ENCODE data around the gene CIAPIN1.

Gene CIAPIN1

GRCh38 chr16:57447186-57447962 is at the start of gene CIAPIN1, which contains the start of gene COQ9:
Gene CIAPIN1, minus strand, starts transcription at chr16:57447385. Its CDS starts 6,457 bp downstream, at chr16:57440928.
Gene COQ9, plus strand, starts transcription at chr16:57447479. Its CDS starts 27 bp downstream, at chr16:57447506.
- FAIRE-seq, result peak; percentile 55

GRCh38 chr16:57493767-57494166 is 46.6 kb upstream of the CIAPIN1 start:
- no peak for FAIRE-seq

- FAIRE-seq, result no peak
These were observed 42.0 kb upstream of the CIAPIN1 start for GRCh38 chr16:57489229-57489628.

- FAIRE-seq, result no peak
These were observed 40.0 kb upstream of the CIAPIN1 start for GRCh38 chr16:57486858-57487834.

DNA sequence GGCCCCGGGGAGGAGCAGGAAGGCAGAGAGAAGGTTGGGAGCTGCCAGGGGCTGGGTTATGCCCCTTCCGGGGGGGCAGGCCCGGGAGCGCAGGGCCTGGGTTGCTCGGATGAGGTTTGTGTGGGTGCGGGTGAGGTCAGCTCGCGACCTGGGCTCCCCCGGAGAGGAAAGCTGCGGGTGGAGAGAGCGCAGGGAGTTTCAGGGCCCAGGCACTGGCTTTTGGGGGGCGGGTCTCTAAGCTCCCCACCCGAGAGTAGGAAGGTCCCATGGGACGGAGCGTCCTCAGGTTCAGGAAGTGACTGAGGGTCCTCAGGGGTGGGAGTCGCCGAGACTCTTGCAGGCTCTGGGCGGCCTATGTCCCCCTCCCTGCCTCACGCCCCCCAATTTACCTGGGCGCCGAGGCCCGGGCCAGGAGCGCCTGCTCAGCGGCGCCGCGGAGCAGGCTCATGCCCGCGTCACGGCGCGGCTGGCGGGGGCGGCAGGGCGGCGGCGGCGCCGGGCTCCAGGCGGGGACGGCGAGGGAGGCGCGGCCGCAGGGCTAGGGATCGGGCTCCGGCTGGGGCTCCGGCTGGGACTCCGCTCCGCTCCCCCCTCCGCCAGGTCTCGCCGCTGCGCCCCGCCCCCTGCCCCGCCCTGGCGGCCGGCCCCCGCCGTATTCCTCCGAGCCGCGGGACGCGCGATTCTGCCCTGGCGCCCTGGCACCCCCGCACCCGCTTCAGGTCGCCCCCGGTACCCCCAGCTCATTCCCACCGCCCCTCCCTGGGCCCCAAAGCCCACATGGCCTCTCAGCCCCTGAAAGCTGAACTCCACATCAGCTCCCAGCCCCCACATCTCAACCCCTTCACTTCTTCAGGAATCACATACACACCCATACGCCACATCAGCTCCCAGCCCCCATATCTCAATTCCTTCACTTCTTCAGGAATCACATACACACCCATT is 39.0 kb upstream of the CIAPIN1 start, which contains the start of gene DOK4:
Gene DOK4 (minus strand): TSS at position 578 of the 942 bp plus-strand sequence. CDS start 6,986 bp downstream, outside the sequence.
- no peak for FAIRE-seq

- FAIRE-seq, result no peak
These were observed 38.1 kb upstream of the CIAPIN1 start for GRCh38 chr16:57485091-57485915.

- no peak for FAIRE-seq
These were observed 37.4 kb upstream of the CIAPIN1 start for GRCh38 chr16:57484515-57485005.

- FAIRE-seq, result no peak
These were observed 36.7 kb upstream of the CIAPIN1 start for GRCh38 chr16:57483725-57484514.

GRCh38 chr16:57482845-57483545 is 35.8 kb upstream of the CIAPIN1 start:
- FAIRE-seq, result no peak

GRCh38 chr16:57481421-57481820 is 34.2 kb upstream of the CIAPIN1 start:
- no peak for FAIRE-seq

GRCh38 chr16:57480754-57481230 is 33.6 kb upstream of the CIAPIN1 start:
- FAIRE-seq, result no peak

GRCh38 chr16:57479976-57480753 is 33.0 kb upstream of the CIAPIN1 start:
- no peak for FAIRE-seq

GRCh38 chr16:57479205-57479975 is 32.2 kb upstream of the CIAPIN1 start:
- FAIRE-seq, result peak; percentile 91

DNA sequence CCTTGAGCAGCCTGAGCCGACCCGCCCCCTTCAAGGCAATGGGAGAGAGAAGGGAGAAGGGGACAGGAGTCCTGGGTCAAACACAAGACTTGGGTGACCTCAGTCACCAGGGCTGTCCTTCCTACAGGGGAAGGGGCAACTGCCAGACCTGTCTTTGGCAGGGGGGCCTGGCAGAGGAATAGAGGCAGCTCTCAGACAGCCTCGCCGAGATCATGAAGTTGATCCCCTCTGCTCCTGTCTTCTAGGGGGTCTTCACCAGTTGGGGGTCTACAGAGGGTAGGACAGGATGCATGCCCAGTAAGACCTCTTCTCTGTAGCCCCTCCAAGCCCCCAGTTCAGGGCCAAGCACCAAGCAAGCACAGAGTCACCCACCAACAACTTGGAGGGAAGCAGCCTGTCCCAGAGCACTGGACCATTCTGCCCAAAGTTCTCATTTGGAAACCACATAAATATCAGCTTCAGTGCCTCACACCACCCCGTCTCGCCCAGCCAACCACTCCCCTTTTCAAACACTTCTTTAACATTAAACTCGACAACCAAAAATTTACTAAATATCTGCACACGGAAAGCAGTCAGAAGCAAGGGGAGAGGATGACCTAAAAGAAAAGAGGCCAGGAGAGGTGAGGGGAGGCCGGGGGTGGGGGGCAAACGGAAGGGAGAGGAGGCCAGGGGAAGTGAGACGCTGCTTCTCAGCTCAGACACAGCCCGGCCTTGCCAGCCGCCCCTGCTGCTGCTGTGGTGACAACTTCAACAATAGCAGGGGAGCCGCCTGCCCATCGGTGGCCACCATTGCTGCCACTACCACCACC is 31.4 kb upstream of the CIAPIN1 start:
- FAIRE-seq, result no peak

GRCh38 chr16:57477531-57478202 is 30.5 kb upstream of the CIAPIN1 start:
- no peak for FAIRE-seq
